Endothelial cell of coronary artery (primary cell): Measurements from ENCODE around the gene KRTAP5-5. TPM values are rescaled to one million over a fixed set of nuclear protein-coding genes. Genes with fewer than 3 reads are reported as not detected.

Source experiments
- total RNA-seq: library from RNA; depleted of rRNA; stranded (reverse); fragments of >200 nt; gene quantifications from 2 replicates; pipeline ENCODE4 v1.2.3, GENCODE V29; 2014

Gene KRTAP5-5
- not detected in 2 replicates for total RNA-seq

GRCh38 chr11:1629326-1630185 lies at the start of gene KRTAP5-5:
TSS of gene KRTAP5-5 (plus strand) at chr11:1629775. CDS start at chr11:1629841, 66 bp downstream.

GRCh38 chr11:1584661-1585370 lies 44.8 kb upstream of the KRTAP5-5 start, which contains the start of gene KRTAP5-1:
TSS of gene KRTAP5-1 (minus strand) at chr11:1585283. CDS start at chr11:1585249, 34 bp downstream.

GRCh38 chr11:1597994-1598380 lies 31.6 kb upstream of the KRTAP5-5 start, which contains the start of gene KRTAP5-2:
TSS of gene KRTAP5-2 (minus strand) at chr11:1598294. CDS start at chr11:1598250, 44 bp downstream.

GRCh38 chr11:1608363-1608762 lies 21.2 kb upstream of the KRTAP5-5 start, which contains the start of gene KRTAP5-3:
TSS of gene KRTAP5-3 (minus strand) at chr11:1608463. CDS start at chr11:1608385, 78 bp downstream.

GRCh38 chr11:1622086-1622485 lies 7.5 kb upstream of the KRTAP5-5 start, which contains the start of gene KRTAP5-4:
TSS of gene KRTAP5-4 (minus strand) at chr11:1622138. CDS start at chr11:1622093, 45 bp downstream.

Other genes with a start within 250 kb of the KRTAP5-5 start
- 0.18 and 0.56 TPM in 2 replicates for gene BRSK2, start 239.8 kb upstream of the KRTAP5-5 start, total RNA-seq
- 48.4 and 48.8 TPM in 2 replicates for gene MOB2, start 143.0 kb upstream of the KRTAP5-5 start, total RNA-seq
- 0.45 and 0.85 TPM in 2 replicates for gene DUSP8, start 57.5 kb upstream of the KRTAP5-5 start, total RNA-seq
- not detected in 2 replicates for gene KRTAP5-1, start 44.5 kb upstream of the KRTAP5-5 start, total RNA-seq
- not detected in 2 replicates for gene KRTAP5-2, start 31.5 kb upstream of the KRTAP5-5 start, total RNA-seq
- not detected in 2 replicates for gene KRTAP5-3, start 21.3 kb upstream of the KRTAP5-5 start, total RNA-seq
- gene KRTAP5-4, start 7.6 kb upstream of the KRTAP5-5 start, total RNA-seq, result not detected in 2 replicates
- gene KRTAP5-6, start 67.4 kb downstream of the KRTAP5-5 start, total RNA-seq, result not detected in 2 replicates
- 0.09 and 0.56 TPM in 2 replicates for gene IFITM10, start 120.8 kb downstream of the KRTAP5-5 start, total RNA-seq
- 74.7 and 185 TPM in 2 replicates for gene CTSD, start 134.2 kb downstream of the KRTAP5-5 start, total RNA-seq
- gene SYT8, start 205.2 kb downstream of the KRTAP5-5 start, total RNA-seq, result 0.09 TPM in 1 of 2 replicates, not detected in the other
- gene TNNI2, start 209.2 kb downstream of the KRTAP5-5 start, total RNA-seq, result not detected in 2 replicates
- gene LSP1, start 223.3 kb downstream of the KRTAP5-5 start, total RNA-seq, result 1.5 and 1.9 TPM in 2 replicates